ENCODE measurements around the gene ATP1B3.
A peak's percentile ranks its signal among the peaks of the same experiment; 100 is the strongest.
"Not testable (repeated sequence)": the region's sequence is repeated elsewhere in the genome, so short reads cannot be mapped to it uniquely, and the experiment has no call there.

ATP1B3 gene

DNA sequence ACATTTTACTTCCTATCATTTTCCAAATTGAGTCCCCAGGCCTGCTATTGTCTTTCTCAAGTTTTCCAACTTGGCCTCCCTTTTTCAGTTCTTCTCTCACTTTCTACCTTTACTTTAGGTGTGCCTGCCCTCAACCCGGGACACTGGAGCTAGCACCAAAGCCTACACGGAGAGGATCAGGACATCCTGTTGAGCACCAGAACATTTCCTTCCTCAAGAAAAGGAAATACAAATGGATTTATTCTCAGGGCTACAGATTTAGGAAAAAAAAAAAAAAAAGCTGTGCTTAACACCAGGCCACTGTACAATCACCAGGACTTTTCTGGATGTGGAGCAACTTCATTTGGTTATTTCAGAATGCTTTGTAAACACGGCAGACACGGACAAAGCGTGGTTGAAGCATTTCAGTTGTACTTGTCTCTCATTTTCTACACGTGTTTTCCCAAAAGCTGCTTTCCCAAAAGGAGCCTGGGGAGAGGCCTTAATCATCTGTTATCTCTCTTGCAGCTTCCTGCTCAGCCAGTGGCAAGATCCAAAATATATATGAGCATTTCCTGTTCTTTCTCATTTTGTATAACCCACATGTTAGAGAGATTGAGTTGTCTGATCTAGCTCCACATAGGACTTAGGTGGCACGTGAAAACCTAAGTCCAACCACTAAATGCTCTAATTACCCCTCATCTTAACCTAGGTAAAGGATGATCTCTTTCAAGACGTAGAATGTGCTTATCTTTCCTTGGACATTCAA, 15.5 kb upstream of the ATP1B3 start:
- DNase-seq = no peak

DNA sequence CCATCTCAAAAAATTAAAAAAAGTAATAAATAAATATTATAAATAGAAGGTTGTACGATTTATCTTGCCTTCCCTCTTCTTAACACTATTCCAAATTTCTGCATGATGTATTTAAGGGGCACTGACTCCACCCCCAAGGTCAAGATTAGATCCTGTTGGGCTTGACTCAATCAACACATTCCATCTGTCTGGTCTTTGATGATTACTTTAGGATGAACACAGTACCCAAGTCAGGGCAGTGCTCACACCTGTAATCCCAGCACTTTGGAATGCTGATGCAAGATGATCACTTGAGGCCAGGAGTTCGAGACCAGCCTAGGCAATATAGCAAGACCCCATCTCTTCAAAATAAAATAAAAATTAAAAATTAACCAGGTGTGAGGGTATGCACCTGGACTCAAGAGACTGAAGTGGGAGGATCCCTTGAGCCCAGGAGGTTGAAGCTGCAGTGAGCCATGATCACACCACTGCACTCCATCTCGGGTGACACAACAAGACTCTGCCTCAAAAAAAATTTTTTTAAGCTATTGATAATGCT, 14.1 kb upstream of the ATP1B3 start:
- DNase-seq = no peak

DNA sequence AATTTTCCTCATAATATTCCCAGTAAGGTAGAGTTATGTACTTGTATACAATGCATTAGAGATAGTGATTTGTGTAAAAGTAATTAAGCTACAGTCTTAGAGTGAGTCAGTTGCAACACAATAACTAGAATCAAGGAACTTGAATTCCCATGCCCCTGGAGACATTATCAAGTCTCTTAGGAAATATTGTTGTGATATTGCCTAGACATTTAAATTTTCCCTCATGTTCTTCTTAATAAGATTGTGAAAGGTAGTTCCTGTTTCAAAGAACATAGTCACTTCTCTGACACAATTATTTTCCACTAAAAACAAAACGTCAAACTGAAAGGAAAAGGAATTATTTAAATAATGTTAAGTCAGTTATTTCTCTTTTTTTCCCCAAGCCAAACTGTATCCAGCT, 13.0 kb upstream of the ATP1B3 start:
- DNase-seq = no peak

DNA sequence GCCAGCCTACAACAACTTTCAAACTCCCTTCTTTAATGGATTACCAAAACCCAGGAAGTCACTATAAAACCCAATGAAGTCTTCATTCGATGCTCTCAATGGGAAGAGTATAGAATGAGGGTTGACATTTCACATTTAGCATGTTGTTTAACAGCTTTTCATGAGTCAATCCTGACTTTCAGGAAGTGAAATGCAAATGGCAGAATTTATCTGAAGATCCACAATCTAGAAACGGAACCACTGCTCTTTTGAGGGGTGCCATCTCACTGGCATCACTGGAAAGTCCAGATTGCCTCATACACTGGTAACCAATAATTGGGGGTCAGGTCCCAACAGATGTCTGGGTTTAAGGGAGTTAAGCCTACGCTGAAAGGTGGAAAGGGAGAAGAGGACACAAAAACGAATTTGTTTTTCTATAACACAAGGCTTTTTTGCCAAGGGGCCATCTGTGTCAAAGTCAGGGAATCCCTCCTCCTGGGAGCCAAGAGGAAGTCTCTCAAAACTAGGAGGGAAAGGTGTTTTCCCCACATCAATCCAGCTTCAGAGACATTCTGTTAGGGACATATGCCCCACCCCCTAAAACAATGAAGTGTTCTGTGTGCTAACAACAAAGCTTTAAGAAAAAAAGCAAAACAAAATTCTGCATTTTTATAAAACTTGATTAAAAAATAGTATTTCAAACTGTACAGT, 12.0 kb upstream of the ATP1B3 start:
- DNase-seq = no peak

DNA sequence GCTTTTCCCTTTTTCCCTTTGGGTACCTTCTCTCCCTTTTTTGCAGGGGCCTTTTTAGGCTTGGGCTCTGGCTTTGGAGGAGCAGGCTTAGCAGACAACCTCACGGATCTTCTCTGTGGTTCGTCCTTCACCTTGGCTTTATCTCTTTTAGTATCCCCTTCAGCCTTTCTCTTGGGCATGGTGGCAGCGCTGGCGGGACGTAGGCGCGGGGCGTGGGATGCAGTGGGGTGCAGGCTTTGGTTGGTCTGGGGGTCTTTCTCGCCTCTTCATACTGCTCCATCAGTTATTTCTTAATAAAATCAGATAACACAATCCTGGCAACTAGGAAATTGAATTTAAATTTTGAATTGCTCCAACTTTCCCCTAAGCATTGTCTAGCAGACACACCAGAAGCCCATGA, 11.3 kb upstream of the ATP1B3 start:
- no peak for DNase-seq

DNA sequence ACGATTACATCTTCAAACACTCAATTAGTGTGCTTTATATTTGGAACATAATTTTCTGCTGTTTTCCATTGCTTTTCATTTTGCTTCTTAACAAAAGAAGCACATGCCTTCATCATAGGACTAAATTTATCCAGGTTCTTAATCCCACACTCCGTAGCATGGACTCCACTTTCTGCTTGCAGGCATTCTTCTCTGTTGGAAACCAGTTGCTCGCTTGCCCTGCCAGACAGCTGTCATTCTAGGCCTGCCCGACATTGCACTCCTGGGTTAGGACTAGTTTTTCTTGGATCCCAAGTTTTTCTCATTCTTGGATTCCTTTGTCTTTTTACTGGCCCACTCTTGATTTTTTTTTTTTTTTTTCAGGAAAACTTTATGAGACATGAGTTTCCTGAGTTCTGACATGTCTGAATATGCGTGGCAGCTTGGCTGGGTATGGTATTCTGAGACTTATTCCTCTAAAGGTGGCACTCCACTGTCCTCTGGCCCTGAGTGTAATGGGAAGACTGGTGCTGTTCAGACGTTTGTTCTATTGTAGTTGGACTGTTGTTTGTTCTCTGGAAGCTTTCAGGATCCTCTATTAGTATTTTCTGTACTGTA, 6.3 kb upstream of the ATP1B3 start:
- no peak for DNase-seq

DNA sequence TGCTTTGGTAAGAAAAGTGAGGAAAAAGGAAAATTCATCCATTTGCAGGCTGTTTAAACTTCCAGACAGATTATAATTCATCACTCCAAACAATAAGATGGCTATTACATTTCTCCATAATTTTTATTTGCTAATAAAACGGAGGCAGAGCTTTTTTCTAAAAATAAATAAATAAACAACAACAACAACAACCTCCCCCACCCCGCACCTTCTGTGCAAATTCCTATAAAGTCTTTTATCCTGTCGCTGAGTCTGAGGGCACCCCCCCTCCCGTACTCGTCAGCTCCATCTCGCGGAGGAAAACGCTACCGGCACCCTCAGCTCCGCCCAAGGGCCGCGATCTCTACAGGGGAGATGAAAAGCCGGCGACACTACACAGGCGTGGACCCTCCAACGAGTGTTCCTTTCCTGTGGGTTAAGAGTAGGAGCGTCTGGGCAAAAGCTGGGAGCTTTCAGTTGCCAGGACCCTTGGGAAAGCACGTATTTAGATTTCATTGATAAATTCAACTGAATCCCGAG, 1.0 kb upstream of the ATP1B3 start:
- peak; percentile 85 for DNase-seq

DNA sequence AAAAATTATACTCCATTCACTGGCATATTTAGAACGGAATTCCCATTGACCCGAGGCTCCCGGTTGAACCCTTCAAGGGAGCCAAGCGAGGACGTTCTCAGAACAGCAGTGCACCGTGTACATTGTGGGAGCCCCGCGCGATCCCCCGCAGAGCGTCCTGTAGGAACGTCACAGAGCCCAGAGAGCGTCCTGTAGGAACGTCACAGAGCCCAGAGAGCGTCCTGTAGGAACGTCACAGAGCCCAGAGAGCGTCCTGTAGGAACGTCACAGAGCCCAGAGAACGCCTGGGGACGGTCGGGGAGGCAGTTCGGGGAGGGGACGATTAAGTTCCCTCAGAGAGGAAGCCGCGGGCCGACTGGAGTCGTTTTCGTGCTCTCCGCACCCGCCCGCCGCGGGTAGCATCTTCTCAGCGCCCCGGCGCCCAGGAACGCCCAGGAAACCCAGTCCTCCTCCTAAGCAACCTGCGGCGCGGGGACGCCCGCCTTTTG, 506 bp upstream of the ATP1B3 start:
- DNase-seq = peak; percentile 59

DNA sequence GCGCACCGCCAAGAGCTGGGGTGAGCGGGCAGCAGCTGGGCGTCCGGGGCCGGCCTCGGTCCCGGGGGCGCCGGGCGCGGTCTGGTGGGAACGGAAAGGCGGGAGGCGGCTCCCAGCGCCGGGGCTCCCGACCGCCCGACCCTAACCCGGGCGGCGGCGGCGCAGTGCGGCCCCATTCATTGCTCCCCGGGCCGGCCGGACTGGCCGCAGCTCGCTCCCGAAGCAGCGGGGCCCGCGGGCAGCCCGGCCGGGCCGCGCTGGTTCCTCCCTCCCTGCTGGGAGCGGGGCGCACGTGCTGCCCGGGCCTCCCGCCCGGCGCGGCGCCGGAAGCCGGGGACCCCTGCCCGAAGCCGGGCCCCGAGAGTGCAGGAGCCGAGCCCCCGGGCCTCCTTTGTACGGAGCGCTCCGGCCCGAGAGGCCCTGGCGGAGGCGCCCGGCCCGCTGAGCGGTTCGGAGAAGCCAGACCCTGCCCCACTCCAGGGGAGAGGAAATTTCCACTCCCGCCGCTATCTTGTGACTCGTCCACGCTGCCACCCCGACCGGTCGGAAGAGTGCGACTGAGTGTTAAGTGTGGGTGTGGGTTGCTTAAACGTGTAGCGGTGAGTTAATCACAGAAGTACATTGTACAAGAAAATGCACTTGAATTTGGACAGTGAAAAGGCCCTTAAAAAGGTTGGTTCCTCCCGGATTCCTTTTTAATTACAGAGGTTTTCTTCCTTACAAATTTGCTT, 613 bp downstream of the ATP1B3 start:
- peak; percentile 14 for DNase-seq

DNA sequence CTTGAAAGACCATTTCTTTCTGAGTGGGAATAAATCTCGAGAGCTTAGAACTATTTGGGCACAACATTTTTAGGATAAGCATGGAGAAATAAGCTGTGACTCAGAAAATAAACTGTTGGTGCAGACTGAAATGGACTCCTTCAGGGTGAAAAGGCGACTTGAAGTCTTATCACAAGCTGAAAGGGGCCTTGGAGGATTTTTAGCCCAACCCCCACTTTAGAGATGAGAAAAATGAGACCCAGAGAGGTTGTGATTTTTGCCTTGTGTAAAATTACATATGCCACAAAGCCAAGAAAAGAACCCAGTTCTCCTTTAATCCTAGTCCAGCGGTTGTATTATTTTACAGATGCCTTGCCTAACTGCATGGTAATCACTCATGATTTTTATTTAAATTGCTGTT, 1.5 kb downstream of the ATP1B3 start:
- no peak for DNase-seq

DNA sequence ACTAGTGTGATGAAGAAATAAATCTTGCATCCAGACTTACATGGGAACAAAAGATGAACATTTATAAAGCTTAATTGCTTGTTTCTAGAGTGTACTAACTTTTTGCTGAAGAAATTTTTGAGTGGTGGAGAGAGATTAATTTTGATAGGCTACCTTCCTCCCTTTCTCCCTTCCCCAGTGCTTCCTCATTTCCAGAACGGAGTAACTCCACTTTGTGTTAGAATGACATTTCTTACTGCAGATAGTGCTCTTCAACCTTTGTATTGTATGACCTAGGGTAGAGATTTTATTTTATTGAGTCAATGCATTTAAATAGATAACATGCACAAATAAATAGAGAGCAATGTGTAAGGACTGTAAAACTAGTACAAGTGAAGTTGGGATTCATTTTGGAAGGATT, 1.9 kb downstream of the ATP1B3 start:
- no peak for DNase-seq

DNA sequence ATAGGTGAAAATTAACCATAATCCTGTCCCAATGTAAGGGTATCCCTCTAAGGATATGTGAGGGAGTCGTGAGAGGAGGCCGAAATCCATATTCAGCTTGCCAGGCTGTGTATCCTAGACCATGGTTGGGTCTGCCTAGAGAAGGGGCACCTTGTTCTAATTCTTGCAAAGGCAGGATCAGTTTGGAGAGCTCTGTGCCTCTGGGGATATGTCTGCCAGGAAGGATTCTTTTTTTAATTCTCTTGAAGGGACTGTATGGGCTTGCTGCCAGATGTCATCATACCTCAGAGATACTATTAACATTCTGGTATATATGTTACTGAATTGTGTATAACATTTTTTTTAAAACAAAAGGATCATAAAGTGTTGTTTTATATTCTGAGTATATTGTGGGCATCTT, 2.4 kb downstream of the ATP1B3 start:
- DNase-seq = no peak

DNA sequence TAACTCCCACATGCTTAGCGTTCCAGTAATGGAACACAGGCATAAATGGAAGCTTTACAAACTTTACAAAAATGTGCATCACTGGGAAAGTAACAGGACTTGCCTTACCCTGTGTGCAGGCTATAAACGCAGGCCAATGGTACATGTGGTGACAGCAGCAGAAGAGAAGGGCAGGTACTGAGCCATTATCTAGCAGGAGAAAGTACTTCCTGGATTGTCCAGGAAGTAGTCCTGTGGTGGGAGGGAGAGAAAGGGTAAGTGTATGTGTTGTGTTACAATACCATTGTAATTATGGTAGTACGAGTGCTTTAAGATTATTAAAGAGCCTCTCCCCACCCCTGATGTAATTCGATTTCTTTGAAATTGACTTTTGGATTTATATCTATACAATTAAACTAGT, 5.3 kb downstream of the ATP1B3 start:
- no peak for DNase-seq

DNA sequence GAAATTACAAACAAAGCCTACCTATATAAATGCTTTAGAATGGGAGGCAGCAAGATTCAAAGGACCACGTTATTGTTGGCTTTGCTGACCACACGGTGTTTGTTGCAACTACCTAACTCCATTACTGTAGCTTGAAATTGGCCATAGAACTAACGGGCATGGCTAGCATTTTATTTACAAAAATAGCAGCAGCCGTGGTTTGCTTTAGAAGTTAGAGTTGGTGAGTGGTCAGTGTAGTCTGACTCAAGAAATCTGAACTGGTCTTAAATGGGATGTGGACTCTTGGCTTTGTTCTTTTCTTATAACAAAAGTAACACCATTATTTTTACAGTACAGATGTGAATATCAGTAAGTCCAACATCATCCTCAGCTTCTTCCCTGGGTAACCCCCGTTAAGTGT, 10.6 kb downstream of the ATP1B3 start:
- no peak for DNase-seq

DNA sequence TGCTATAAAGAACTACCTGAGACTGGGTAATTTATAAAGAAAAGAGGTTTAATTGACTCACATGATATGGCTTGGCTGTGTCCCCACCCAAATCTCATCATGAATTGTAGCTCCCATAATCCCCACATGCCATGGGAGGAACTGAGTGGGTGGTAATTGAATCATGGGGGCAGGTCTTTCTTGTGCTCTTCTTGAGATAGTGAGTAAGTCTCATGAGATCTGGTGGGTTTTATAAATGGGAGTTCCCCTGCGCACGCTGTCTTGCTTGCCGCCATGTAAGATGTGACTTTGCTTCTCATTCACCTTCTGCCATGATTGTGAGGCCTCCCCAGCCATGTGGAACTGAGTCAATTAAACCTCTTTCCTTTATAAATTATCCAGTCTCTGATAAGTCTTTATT, 12.1 kb downstream of the ATP1B3 start:
- DNase-seq = not testable (repeated sequence)

DNA sequence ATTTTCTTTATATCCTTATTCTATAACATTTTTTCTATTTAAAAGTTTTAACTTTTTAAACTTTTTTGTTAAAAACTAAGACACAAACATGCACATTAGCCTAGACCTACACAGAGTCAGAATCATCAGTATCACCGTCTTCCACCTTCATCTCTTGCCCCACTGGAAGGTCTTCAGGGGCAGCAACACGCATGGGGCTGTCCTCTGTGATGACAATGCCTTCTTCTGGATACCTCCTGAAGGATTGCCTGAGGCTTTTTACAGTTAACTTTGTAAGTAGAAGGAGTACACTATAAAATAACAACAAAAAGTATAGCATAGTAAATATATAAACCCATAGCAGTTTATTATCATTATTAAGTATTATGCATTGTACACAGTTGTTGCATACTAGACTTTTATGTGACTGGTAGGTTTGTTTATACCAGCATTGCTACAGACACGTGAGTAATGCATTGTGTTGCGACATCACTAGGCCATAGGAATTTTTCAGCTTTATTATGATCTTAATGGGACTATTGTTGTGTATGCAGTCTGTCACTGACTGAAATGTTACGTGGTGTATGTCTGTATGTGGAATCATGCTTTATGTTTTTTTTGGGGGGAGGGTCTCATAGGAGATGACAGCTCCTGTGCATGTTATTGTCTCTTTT, 18.2 kb downstream of the ATP1B3 start:
- DNase-seq = no peak

DNA sequence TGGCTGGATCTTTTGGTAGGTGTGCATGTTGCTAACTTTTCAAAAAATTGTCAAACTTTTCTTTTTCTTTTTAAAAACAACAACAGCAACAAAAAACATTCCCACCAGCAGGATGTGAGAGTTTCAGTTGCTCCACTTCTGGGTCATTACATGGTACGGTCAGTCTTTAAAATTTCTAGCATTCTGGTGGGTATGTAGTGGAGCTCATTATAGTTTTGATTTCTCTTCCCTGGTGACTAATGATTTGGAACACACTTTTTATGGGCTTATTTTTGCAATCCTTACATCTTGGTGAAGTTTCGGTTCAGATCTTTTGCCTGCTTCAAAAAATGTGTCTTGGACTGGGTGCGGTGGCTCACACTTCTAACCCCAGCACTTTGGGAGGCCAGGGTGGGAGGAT, 19.3 kb downstream of the ATP1B3 start:
- DNase-seq = no peak

DNA sequence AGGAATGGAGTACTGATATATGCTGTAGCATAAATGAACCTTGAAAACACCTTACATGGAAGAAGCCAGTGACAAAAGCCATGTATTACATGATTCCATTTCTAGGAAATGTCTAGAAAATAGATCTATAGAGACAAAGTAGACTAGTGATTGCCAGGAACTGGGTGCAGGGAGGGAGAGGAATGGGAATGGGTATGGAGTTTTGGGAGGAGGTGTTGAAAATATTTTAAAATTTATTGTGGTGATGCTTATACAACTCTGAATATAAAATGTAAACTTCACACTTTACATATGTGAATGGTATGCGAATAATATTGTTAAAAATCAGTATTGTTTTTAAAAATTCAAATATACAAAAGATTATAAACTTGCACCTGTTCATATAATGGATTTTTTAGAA, 22.5 kb downstream of the ATP1B3 start:
- no peak for DNase-seq

DNA sequence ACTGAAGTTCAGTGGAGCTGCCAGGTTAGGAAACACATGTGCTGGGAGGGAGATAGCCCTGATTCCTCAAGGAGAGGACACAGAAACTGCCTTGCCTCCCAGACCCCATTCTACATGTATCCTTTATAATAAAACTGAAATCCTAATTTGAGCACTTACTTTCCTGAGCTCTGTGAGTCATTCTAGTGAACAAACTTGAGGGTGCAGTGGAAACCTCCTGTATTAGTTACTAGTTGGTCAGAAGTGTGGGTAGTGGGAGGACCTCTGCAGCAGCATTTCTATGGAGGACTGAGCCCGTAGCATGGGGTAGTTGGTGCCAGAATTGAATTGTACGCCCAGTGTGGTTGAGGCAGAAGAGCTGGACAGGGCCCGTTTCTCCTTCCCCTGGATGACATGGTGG, 23.9 kb downstream of the ATP1B3 start:
- DNase-seq = no peak

DNA sequence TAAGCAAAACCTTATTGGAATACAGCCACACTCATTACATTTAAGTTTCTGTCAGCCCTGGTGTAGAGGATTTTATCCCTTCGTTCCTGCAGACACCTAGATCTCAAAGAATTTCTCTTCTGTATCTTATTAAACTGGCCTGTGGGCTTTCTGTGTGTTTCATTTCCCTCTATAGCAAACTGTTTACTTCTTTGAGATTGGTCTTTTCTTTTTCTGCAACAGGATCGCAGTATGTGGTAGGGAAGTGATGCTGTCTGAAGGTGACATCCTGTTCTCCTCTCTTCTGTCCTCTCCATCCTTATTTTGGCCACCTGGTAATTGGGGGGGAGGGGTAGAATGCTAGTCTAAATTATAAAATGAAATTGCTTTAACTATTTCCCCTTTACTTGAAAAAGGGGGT, 25.5 kb downstream of the ATP1B3 start:
- DNase-seq = no peak

DNA sequence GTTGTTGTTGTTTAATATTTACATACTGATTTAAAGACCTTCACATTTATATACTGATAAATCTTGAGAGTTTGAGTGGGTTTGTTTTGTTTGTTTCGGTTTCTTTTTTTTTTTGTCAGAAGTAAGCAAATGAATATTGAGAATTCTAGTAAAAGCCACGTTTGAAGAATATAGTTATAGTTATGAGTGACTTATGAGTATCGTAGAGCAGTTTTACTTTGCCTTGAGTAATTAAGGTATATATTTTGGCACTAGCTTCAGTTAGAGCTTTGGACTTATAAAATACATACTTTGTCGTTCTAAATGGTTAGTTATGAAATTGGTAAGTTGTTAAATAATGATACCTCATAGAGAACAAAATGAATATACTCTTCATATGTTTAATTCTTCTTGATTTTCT, 27.8 kb downstream of the ATP1B3 start:
- no peak for DNase-seq

DNA sequence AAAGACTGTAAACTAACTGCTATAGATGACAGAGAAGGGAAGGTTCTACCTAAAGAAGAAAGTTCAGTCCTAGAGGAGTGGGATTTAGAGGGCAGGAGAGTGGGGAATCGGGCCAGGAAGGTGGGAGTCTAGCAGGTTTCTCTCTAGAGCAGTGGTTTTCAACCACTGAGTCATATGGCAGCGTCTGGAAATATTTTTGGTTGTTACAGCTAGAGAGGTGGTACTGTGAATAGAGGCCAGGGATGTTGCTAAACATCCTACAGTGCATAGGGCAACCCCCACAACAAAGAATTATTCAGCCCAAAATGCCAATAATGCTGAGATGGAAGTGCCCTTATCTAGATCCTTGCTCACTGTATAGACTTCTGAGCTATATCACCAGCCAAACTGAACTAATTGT, 28.7 kb downstream of the ATP1B3 start:
- no peak for DNase-seq

DNA sequence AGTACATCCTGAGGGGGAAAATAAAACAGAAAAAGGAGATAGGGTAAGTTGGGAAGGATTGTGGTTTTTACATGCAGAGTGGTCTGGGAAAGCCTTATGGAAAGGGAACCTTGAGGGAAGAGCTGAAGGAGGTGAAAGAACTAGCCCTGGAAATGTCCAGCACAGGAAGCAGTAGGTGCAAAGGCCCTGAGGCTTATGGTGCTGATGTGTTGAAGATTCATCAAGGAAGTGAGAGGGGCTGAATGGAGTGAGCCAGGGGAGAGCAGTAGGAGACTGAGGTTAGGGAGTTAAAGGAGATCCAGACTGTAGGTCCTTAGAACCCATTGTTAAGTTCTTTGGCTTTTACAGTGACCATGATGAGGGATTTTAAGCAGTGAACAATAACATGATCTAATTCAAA, 33.0 kb downstream of the ATP1B3 start:
- no peak for DNase-seq
